Stimulated activated effector memory CD8-positive, alpha-beta T cell treated with anti-CD3 and anti-CD28 coated beads, Interleukin-12 subunit alpha, Interleukin-12 subunit beta, amount 100 ng/mL, for 72 hours (primary cell): Measurements from ENCODE around the gene PRX.
A peak's percentile ranks its signal among the peaks of the same experiment; 100 is the strongest.

Experiments used
- ATAC-seq: fragments of 150-1000 bp; cut with Tn5 transposase; 2 replicates; pipeline ENCODE4 v1.10.0; 2021
- DNase-seq, 2 donors: peaks; one replicate each; pipeline ENCODE4 v3.0.0; 2021 to 2022; ENCODE audit warnings: low spot score in 2 of 2
- H3K27ac Mint-ChIP-seq: one replicate; pipeline ENCODE4 v1.8.0; 2022; ENCODE audit warnings: mild to moderate bottlenecking, mixed read lengths
- H3K36me3 Mint-ChIP-seq: one replicate; pipeline ENCODE4 v1.8.0; 2022; ENCODE audit warnings: mild to moderate bottlenecking, mixed read lengths
- H3K4me1 Mint-ChIP-seq: one replicate; pipeline ENCODE4 v1.8.0; 2022; ENCODE audit warnings: mixed read lengths
- H3K4me3 Mint-ChIP-seq: one replicate; pipeline ENCODE4 v1.8.0; 2022; ENCODE audit warnings: mild to moderate bottlenecking, mixed read lengths
- H3K9me3 Mint-ChIP-seq: one replicate; pipeline ENCODE4 v1.8.0; 2022; ENCODE audit warnings: mixed read lengths

Gene PRX

DNA sequence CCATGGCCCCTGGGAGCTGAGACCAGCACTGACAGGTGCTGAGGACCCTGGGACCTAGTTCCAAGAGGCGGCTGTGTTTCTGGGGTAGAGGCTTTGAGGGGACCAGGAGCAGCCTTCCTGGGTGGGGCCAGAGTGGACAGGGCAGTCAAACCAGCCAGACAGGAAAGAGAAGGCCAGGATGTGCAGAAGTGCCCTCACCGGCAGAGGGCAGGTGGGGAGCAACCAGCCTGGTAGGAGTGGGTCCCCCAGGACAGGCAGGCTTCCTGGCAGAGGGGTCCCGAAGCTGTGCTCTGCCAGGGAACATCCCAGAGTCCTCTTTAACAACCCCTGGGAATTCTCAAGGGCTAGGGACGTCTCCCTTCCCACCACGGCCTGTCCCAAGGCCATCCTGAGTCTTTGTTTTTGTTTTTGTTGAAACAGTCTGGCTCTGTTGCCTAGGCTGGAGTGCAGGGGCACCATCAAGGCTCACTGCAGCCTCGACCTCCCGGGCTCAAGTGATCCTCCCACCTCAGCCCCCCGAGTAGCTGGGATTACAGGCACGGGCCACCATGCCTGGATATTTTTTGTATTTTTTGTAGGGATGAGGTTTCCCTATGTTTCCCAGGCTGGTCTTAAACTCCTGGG is 20.2 kb downstream of the PRX start:
- H3K4me1 Mint-ChIP-seq = no peaks in the 10 kb centered on the region
- H3K4me3 Mint-ChIP-seq = no peak overlapping the region
- no peaks in the 10 kb centered on the region for H3K9me3 Mint-ChIP-seq
- H3K27ac Mint-ChIP-seq = peak overlapping the region; percentile 4
- DNase-seq = no peak
- peak; percentile 29 for ATAC-seq
- no peaks in the 10 kb centered on the region for H3K36me3 Mint-ChIP-seq

- no peaks in the 10 kb centered on the region for H3K9me3 Mint-ChIP-seq
- no peaks in the 10 kb centered on the region for H3K36me3 Mint-ChIP-seq
- H3K4me1 Mint-ChIP-seq = no peaks in the 10 kb centered on the region
- H3K4me3 Mint-ChIP-seq = no peak overlapping the region
- peak overlapping the region; percentile 4 for H3K27ac Mint-ChIP-seq
- no peak for DNase-seq
- no peak for ATAC-seq
Measured at GRCh38 chr19:40392123-40392522, 21.1 kb downstream of the PRX start.

DNA sequence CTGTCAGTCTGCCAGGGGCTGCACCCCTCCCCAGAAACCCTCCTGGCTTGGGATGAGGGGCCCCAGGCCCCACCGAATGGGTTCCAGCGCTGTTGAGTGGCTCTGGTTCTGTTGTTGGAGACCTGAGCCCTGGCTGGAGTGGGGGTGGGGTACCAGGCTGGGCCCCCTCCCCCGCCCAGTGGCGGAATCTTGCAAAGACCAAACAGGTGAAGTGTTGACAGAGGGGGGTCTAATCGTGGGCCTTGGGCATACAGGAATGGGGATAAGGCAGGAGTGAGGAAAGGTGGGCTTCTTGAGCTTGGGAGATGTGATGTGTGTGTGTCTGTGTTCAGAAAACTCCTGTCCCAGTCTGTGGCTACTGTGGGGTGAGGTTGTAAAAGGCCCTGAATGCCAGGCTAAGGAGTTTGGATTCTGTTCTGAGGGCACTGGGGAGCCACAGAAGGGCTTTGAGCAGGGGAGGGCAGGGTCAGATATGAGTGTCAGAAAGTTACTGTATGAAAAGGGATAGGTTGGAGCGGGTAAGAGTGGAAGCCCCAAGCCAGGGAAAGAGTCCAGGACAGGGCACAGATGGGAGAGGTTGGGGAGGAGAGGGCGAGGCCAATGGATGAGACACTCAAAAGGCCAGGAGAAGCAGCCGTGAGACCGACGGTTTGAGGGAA is 23.0 kb downstream of the PRX start, which contains the start of gene HIPK4:
TSS of gene HIPK4 (minus strand) at position 98 of the 659 bp plus-strand sequence. CDS start 279 bp downstream, outside the sequence.
- no peak within 1 kb of the TSS for H3K4me3 Mint-ChIP-seq
- H3K4me1 Mint-ChIP-seq = no peaks in the 10 kb centered on the region
- no peak within 1 kb of the TSS for H3K27ac Mint-ChIP-seq
- no peaks in the 10 kb centered on the region for H3K9me3 Mint-ChIP-seq
- ATAC-seq (no peak), DNase-seq (no peak)
- no peaks in the 10 kb centered on the region for H3K36me3 Mint-ChIP-seq

DNA sequence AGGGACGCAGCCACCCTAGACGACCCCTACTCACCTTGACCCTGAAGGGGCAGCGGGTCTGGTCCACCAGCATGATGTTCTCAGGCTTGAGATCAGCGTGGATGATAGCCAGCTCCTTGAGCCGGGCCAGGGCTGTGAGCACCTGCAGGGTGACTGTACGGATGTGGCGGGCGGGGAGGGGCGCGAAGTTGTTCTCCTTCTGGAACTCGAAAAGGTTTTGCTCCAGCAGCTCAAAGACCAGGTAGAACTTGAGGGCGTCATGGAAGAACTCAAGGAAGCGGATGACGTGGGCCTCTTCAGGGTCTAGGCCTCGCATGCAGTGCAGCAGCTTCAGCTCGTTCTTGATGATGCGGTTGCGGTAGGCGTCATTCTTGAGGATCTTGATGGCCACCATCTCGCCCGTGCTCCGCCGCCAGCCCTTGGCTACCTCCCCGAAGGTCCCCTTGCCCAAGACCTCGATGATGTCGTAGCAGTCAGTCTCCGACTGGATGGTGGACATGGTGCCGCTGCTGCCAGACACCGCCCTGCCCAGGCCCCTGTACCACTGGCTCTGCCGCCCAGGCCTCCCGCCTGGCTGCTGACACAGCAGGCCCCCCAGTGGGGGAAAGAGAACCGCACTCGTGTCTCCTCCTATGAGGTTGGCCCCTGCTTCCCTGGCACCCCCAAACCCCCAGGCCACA is 23.6 kb downstream of the PRX start:
- H3K9me3 Mint-ChIP-seq = no peaks in the 10 kb centered on the region
- no peak for DNase-seq
- H3K4me3 Mint-ChIP-seq = no peak overlapping the region
- no peaks in the 10 kb centered on the region for H3K36me3 Mint-ChIP-seq
- H3K4me1 Mint-ChIP-seq = no peaks in the 10 kb centered on the region
- ATAC-seq = no peak
- H3K27ac Mint-ChIP-seq = no peak overlapping the region

DNA sequence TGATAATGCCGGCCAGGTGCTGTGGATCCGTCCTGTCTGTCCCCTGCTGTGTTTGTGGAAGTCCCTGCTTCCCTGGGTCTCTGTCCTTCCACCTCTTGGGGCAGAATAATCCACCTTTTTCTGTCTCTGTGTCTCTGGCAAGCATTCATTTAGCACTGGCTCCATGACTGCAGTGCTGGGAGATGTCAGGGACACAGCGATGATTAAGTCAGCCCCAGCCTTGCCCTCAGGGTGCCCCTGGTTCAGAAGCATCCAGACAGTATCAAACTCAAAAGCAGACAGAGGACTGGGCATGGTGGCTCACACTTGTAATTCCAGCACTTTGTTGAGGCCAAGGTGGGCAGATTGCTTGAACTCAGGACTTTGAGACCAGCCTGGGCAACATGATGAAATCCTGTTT is 24.7 kb downstream of the PRX start:
- Mint-ChIP-seq H3K4me1 (no peaks in the 10 kb centered on the region), H3K4me3 (no peak overlapping the region), H3K9me3 (no peaks in the 10 kb centered on the region), H3K27ac (no peak overlapping the region), H3K36me3 (no peaks in the 10 kb centered on the region)
- ATAC-seq (no peak), DNase-seq (no peak)

GRCh38 chr19:40387155-40387554 is 26.0 kb downstream of the PRX start:
- ATAC-seq (no peak), DNase-seq (no peak)
- H3K4me3 Mint-ChIP-seq = no peak overlapping the region
- no peaks in the 10 kb centered on the region for H3K36me3 Mint-ChIP-seq
- no peak overlapping the region for H3K27ac Mint-ChIP-seq
- no peaks in the 10 kb centered on the region for H3K9me3 Mint-ChIP-seq
- H3K4me1 Mint-ChIP-seq = no peaks in the 10 kb centered on the region

- no peak overlapping the region for H3K4me3 Mint-ChIP-seq
- DNase-seq (no peak), ATAC-seq (no peak)
- no peaks in the 10 kb centered on the region for H3K9me3 Mint-ChIP-seq
- H3K27ac Mint-ChIP-seq = no peak overlapping the region
- no peaks in the 10 kb centered on the region for H3K36me3 Mint-ChIP-seq
- H3K4me1 Mint-ChIP-seq = no peaks in the 10 kb centered on the region
Measured at GRCh38 chr19:40383668-40384248, 29.4 kb downstream of the PRX start.

DNA sequence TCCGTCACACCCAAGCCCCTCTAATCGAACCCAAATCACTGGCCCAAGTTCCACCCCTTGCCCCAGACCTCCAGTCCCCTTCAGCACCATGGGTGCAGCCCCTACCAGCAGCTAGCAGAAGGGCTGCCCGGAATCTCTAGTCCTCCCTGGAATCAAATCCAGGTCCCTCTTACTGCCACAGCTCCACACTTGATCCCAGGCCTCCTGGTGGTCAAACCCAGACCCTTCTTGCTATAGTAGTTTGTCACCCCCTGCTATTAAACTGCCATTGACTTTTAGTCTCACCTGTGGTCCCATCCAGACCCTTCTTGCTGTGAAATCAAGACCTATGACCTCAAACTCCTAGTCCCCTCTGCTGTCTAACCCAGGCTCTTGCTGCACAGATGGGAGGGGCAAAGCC is 31.9 kb downstream of the PRX start:
- H3K9me3 Mint-ChIP-seq = no peaks in the 10 kb centered on the region
- DNase-seq (no peak), ATAC-seq (no peak)
- no peak overlapping the region for H3K4me3 Mint-ChIP-seq
- H3K36me3 Mint-ChIP-seq = no peaks in the 10 kb centered on the region
- H3K27ac Mint-ChIP-seq = no peak overlapping the region
- H3K4me1 Mint-ChIP-seq = no peaks in the 10 kb centered on the region

- H3K36me3 Mint-ChIP-seq = no peaks in the 10 kb centered on the region
- no peak overlapping the region for H3K4me3 Mint-ChIP-seq
- no peaks in the 10 kb centered on the region for H3K9me3 Mint-ChIP-seq
- ATAC-seq = no peak
- no peaks in the 10 kb centered on the region for H3K4me1 Mint-ChIP-seq
- no peak for DNase-seq
- no peak overlapping the region for H3K27ac Mint-ChIP-seq
Measured at GRCh38 chr19:40380199-40381037, 32.8 kb downstream of the PRX start.

- H3K4me3 Mint-ChIP-seq = no peak overlapping the region
- H3K9me3 Mint-ChIP-seq = no peaks in the 10 kb centered on the region
- DNase-seq (no peak), ATAC-seq (no peak)
- no peaks in the 10 kb centered on the region for H3K4me1 Mint-ChIP-seq
- H3K27ac Mint-ChIP-seq = peak overlapping the region; percentile 34
- H3K36me3 Mint-ChIP-seq = no peaks in the 10 kb centered on the region
Measured at GRCh38 chr19:40379446-40380198, 33.6 kb downstream of the PRX start.

DNA sequence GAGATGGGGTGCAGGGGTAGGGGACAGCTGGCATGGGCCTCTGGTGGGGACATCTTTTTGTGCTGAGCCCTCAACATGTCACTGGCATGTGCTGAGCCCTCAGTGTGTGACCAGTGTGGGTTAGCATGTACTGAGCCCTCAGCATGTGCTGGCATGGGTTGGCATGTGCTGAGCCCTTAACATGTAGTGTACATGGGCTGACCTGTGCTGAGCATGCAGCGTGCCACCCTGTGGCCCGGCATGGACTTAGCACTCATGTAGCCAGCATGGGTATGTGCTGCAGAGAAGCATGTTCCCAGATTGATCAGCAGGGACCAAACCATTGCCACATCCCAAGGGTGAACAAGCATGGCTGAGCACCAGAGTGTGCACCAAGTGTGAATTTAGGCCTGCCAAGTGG is 34.7 kb downstream of the PRX start:
- DNase-seq (no peak), ATAC-seq (peak; percentile 19)
- no peak overlapping the region for H3K27ac Mint-ChIP-seq
- no peaks in the 10 kb centered on the region for H3K9me3 Mint-ChIP-seq
- no peaks in the 10 kb centered on the region for H3K4me1 Mint-ChIP-seq
- H3K4me3 Mint-ChIP-seq = no peak overlapping the region
- H3K36me3 Mint-ChIP-seq = peaks cover 6% of the 10 kb centered on the region

GRCh38 chr19:40377876-40378385 is 35.2 kb downstream of the PRX start:
- no peak overlapping the region for H3K27ac Mint-ChIP-seq

GRCh38 chr19:40376286-40376862 is 36.8 kb downstream of the PRX start:
- Mint-ChIP-seq H3K36me3 (peaks cover 16% of the 10 kb centered on the region), H3K4me1 (no peaks in the 10 kb centered on the region), H3K27ac (peak overlapping the region; percentile 52), H3K9me3 (no peaks in the 10 kb centered on the region), H3K4me3 (no peak overlapping the region)
- ATAC-seq = no peak
- DNase-seq = no peak

More at GRCh38 chr19:40377876-40378385, 35.2 kb downstream of the PRX start:
- no peaks in the 10 kb centered on the region for H3K4me1 Mint-ChIP-seq
- ATAC-seq (no peak), DNase-seq (no peak)
- H3K36me3 Mint-ChIP-seq = peaks cover 6% of the 10 kb centered on the region
- no peaks in the 10 kb centered on the region for H3K9me3 Mint-ChIP-seq
- H3K4me3 Mint-ChIP-seq = no peak overlapping the region

- Mint-ChIP-seq H3K9me3 (no peaks in the 10 kb centered on the region), H3K27ac (no peak overlapping the region), H3K36me3 (peaks cover 16% of the 10 kb centered on the region), H3K4me3 (no peak overlapping the region), H3K4me1 (no peaks in the 10 kb centered on the region)
- ATAC-seq = no peak
- no peak for DNase-seq
Measured at GRCh38 chr19:40374084-40374483, 39.1 kb downstream of the PRX start.
